Activated CD4-positive, alpha-beta T cell treated with anti-CD3 and anti-CD28 coated beads for 4 hours (primary cell): ENCODE measurements around the gene CD53.

Source experiments
- DNase-seq, 2 donors: peaks; one replicate each; pipeline ENCODE4 v3.0.0-alpha.2; 2020

CD53 gene

GRCh38 chr1:110876748-110877341 lies 3.9 kb downstream of the CD53 start:
- no peak for DNase-seq

GRCh38 chr1:110877364-110877763 lies 4.4 kb downstream of the CD53 start:
- no peak for DNase-seq

GRCh38 chr1:110877776-110878175 lies 4.8 kb downstream of the CD53 start:
- no peak for DNase-seq

GRCh38 chr1:110878591-110878990 lies 5.6 kb downstream of the CD53 start:
- DNase-seq, result no peak

GRCh38 chr1:110878993-110879392 lies 6.0 kb downstream of the CD53 start:
- DNase-seq, result no peak

GRCh38 chr1:110879758-110880606 lies 7.0 kb downstream of the CD53 start:
- peak; percentile 71 to 72 for DNase-seq

GRCh38 chr1:110880708-110881374 lies 7.9 kb downstream of the CD53 start:
- peak; percentile 33 to 52 for DNase-seq

GRCh38 chr1:110888049-110888448 lies 15.1 kb downstream of the CD53 start:
- no peak for DNase-seq

- DNase-seq, result no peak
These were observed 15.7 kb downstream of the CD53 start for GRCh38 chr1:110888641-110889040.

- no peak for DNase-seq
These were observed 17.7 kb downstream of the CD53 start for GRCh38 chr1:110890474-110891196.

GRCh38 chr1:110893908-110894490 lies 21.1 kb downstream of the CD53 start:
- no peak for DNase-seq

- DNase-seq, result no peak
These were observed 23.1 kb downstream of the CD53 start for GRCh38 chr1:110896090-110896489.

- no peak for DNase-seq
These were observed 24.7 kb downstream of the CD53 start for GRCh38 chr1:110897681-110898080.

GRCh38 chr1:110898734-110899457 lies 25.9 kb downstream of the CD53 start:
- no peak for DNase-seq

GRCh38 chr1:110899458-110899843 lies 26.5 kb downstream of the CD53 start:
- no peak for DNase-seq

- DNase-seq, result no peak
These were observed 30.0 kb downstream of the CD53 start for GRCh38 chr1:110902820-110903463.

- no peak for DNase-seq
These were observed 31.0 kb downstream of the CD53 start for GRCh38 chr1:110903853-110904500.

GRCh38 chr1:110912784-110913183 lies 39.8 kb downstream of the CD53 start:
- DNase-seq, result no peak

- no peak for DNase-seq
These were observed 41.7 kb downstream of the CD53 start for GRCh38 chr1:110914676-110915075.

GRCh38 chr1:110915804-110916203 lies 42.9 kb downstream of the CD53 start:
- no peak for DNase-seq

GRCh38 chr1:110916274-110916668 lies 43.3 kb downstream of the CD53 start:
- no peak for DNase-seq
